Measurements from ENCODE around the gene MBTPS1. TPM values are rescaled to one million over a fixed set of nuclear protein-coding genes. Genes with fewer than 3 reads are reported as not detected.

Gene MBTPS1
- total RNA-seq, 1 donor from 2014 or later = 143 TPM

DNA sequence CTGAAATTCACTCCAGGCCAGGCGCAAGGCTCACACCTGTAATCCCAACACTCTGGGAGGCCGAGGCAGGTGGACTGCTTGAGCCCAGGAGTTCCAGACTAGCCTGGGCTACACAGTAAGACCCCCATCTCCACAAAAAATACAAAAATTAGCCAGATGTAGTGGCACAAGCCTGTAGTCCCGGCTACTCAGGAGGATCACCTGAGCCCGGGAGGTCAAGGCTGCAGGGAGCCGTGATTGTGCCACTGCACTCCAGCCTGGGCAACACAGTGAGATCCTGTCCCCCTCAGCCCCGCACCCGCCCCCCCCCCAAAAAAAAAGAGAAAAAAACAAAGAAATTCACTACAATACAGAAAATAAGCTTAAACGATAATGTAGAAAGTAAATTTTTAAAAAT lies 31.5 kb downstream of the MBTPS1 start:
- Mint-ChIP-seq H3K27ac (no peak overlapping the region), H3K4me1 (no peaks in the 10 kb centered on the region)

DNA sequence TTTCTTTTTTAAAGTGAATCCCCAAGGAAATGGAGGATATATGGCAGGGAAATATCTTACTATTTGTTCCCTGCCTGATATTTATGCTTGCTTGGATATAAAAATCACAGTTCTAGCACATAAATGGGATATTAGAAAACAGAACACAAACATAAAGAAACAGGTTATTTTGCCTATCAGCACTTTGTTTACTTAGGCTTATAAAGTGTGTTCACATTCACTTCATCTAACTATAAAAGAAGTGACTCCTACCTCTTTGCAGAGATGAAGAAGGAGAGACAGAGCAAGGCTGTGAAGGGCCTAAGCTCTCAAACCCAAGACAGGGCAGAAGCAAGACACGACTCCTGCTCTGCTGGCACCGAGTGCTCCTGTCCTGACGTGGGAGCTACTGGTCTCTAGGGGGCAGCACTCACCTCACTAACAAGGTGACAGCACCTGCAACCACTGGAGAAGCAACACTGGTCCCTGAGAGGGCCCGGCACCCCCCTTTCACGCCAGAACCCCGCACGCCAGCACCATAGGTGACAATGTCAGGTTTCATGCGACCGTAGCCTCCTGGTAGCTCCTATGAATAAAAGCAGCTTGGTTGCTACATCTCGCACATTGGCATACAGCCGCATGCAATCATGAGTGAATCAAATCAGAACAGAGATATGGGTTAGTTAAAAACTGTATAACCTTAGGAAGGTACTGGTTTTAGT lies 32.0 kb downstream of the MBTPS1 start:
- TF ChIP-seq CTCF (IDR thresholded peaks at IDR 0.05; ENCODE audit: unreplicated experiment) = peak; percentile 53
- H3K27ac Mint-ChIP-seq = no peak overlapping the region
- no peak overlapping the region for H3K4me3 Mint-ChIP-seq
- peak in 1 of 2 experiments; percentile 58 for DNase-seq (ENCODE audit: low spot score in 2 of 2, unreplicated experiment in 2 of 2)
- no peaks in the 10 kb centered on the region for H3K9me3 Mint-ChIP-seq
- no peaks in the 10 kb centered on the region for H3K4me1 Mint-ChIP-seq
- peaks cover 36% of the 10 kb centered on the region for H3K36me3 Mint-ChIP-seq
- H3K27me3 Mint-ChIP-seq (ENCODE audit: low read depth) = no peaks in the 10 kb centered on the region

More for the DNA sequence above, 31.5 kb downstream of the MBTPS1 start:
- Mint-ChIP-seq H3K9me3 (no peaks in the 10 kb centered on the region), H3K4me3 (no peak overlapping the region), H3K27me3 (ENCODE audit: low read depth) (no peaks in the 10 kb centered on the region), H3K36me3 (peaks cover 32% of the 10 kb centered on the region)
- no peak for DNase-seq (ENCODE audit: low spot score in 2 of 2, unreplicated experiment in 2 of 2)
- TF ChIP-seq CTCF (IDR thresholded peaks at IDR 0.05; ENCODE audit: unreplicated experiment) = no peak

GRCh38 chr16:84082835-84083569 lies 33.7 kb downstream of the MBTPS1 start:
- Mint-ChIP-seq H3K4me3 (no peak overlapping the region), H3K36me3 (peaks cover 37% of the 10 kb centered on the region), H3K4me1 (no peaks in the 10 kb centered on the region), H3K27ac (no peak overlapping the region), H3K9me3 (no peaks in the 10 kb centered on the region), H3K27me3 (ENCODE audit: low read depth) (no peaks in the 10 kb centered on the region)
- no peak for TF ChIP-seq CTCF (IDR thresholded peaks at IDR 0.05; ENCODE audit: unreplicated experiment)
- DNase-seq (ENCODE audit: low spot score in 2 of 2, unreplicated experiment in 2 of 2) = no peak

DNA sequence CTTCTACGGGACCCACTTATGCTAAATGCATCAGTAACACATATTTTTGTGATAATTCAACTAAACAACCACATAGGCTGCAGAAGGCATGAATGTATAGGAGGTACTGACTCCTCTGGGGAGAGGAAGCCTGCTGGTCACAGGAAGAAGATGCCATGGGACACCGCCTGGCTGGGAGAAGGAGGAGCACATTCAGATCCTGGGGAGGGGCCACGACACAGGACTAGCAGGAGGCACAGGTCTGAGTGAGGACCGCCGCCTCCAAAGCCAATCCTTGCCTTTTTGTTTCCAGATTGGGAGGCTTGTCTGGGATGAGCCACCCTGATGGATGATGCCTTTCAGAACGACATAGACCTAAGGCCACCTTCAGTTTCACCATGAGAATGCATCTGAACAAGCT lies 34.6 kb downstream of the MBTPS1 start:
- peaks cover 8% of the 10 kb centered on the region for H3K9me3 Mint-ChIP-seq
- no peaks in the 10 kb centered on the region for H3K4me1 Mint-ChIP-seq
- H3K4me3 Mint-ChIP-seq = no peak overlapping the region
- no peaks in the 10 kb centered on the region for H3K27me3 Mint-ChIP-seq (ENCODE audit: low read depth)
- peaks cover 42% of the 10 kb centered on the region for H3K36me3 Mint-ChIP-seq
- DNase-seq (ENCODE audit: low spot score in 2 of 2, unreplicated experiment in 2 of 2) = no peak
- no peak overlapping the region for H3K27ac Mint-ChIP-seq
- no peak for TF ChIP-seq CTCF (IDR thresholded peaks at IDR 0.05; ENCODE audit: unreplicated experiment)

GRCh38 chr16:84081446-84081989 lies 35.2 kb downstream of the MBTPS1 start:
- Mint-ChIP-seq H3K4me3 (no peak overlapping the region), H3K4me1 (no peaks in the 10 kb centered on the region), H3K36me3 (peaks cover 45% of the 10 kb centered on the region), H3K9me3 (peaks cover 8% of the 10 kb centered on the region), H3K27me3 (ENCODE audit: low read depth) (no peaks in the 10 kb centered on the region), H3K27ac (no peak overlapping the region)
- no peak for DNase-seq (ENCODE audit: low spot score in 2 of 2, unreplicated experiment in 2 of 2)
- TF ChIP-seq CTCF (IDR thresholded peaks at IDR 0.05; ENCODE audit: unreplicated experiment) = no peak

Data from mesothelial cell of epicardium (in vitro differentiated cells).